ENCODE data around the gene ASB2.

Gene ASB2

DNA sequence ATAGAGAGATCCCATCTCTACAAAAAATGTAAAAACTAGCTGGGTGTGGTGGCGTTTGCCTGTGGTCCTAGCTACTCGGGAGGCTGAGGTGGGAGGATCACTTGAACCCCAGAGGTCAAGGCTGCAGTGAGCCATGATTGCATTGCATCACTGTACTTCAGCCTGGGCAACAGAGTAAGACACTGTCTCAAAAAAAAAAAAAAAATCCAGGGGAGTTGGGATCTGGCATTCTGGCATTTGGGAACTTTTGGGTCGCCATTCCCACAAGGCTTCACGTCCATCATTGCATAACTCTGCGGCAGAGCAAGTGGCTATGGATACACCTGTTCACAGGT lies 83.9 kb downstream of the ASB2 start:
- Histone ChIP-seq H3K27me3 (ENCODE audit: control insufficient read depth, low read length) (peaks cover 2% of the 10 kb centered on the region; the same call in 1 of the 2 replicates), H3K36me3 (ENCODE audit: control insufficient read depth, low read length) (no peaks in the 10 kb centered on the region), H3K4me3 (ENCODE audit: low read length) (no peak overlapping the region), H3K4me2 (ENCODE audit: low read length) (no peak overlapping the region), H3K4me1 (ENCODE audit: control insufficient read depth, low read length) (no peaks in the 10 kb centered on the region), H3K79me2 (ENCODE audit: control insufficient read depth, low read length) (no peaks in the 10 kb centered on the region), H4K20me1 (ENCODE audit: control insufficient read depth, insufficient read depth, low read depth, low read length) (no peaks in the 10 kb centered on the region), H3K9me3 (ENCODE audit: control insufficient read depth, insufficient read depth, low read length) (no peaks in the 10 kb centered on the region), H3K9me2 (replicated peaks; ENCODE audit: control insufficient read depth, low read length) (no peaks in the 10 kb centered on the region), H3K27ac (ENCODE audit: low read depth, low read length) (no peak overlapping the region), H3F3A (ENCODE audit: control insufficient read depth, insufficient read depth) (no peaks in the 10 kb centered on the region)
- TF ChIP-seq, protein P1, sequence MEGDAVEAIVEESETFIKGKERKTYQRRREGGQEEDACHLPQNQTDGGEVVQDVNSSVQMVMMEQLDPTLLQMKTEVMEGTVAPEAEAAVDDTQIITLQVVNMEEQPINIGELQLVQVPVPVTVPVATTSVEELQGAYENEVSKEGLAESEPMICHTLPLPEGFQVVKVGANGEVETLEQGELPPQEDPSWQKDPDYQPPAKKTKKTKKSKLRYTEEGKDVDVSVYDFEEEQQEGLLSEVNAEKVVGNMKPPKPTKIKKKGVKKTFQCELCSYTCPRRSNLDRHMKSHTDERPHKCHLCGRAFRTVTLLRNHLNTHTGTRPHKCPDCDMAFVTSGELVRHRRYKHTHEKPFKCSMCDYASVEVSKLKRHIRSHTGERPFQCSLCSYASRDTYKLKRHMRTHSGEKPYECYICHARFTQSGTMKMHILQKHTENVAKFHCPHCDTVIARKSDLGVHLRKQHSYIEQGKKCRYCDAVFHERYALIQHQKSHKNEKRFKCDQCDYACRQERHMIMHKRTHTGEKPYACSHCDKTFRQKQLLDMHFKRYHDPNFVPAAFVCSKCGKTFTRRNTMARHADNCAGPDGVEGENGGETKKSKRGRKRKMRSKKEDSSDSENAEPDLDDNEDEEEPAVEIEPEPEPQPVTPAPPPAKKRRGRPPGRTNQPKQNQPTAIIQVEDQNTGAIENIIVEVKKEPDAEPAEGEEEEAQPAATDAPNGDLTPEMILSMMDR (IDR thresholded peaks at IDR 0.05; ENCODE audit: low read depth, low read length, poor library complexity, severe bottlenecking), result no peak
- no peak for TF ChIP-seq EZH2phosphoT487 (IDR thresholded peaks at IDR 0.05; ENCODE audit: borderline replicate concordance, low read length)

DNA sequence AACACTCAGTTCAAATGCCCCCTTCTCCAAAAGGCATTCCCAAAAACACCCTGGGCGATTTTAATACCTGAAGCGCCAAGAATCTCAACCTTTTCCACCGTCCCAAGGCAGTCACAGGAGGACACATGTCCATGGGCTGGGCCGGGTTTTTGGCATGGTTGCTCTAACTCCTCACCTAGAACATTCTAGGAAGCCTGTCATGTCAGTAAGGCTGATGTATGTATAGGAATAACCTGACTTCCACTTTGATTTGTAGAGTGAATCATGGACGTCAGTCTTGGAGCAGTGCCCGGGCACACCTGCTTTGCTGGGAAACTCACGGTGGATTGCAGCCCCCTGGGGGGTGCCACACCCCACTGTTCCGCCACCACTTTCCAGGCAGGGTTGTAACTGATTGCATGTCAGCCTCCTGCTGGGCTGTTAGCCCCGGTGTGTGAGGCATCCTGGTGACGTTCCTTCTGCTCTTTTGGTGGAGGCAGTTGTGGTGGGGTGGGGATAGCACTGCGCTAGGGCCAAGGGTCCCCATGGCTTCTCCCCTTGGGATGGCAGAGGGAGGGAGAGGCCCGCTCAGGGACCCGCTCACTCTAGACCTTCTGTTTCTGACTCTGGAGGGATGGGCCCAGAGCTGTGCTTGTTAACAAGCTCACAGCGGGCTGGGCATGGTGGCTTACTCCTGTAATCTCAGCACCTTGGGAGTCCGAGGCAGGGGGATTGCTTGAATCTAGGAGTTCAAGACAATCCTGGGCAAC lies 84.4 kb downstream of the ASB2 start:
- Histone ChIP-seq H3K4me3 (ENCODE audit: low read length) (no peak overlapping the region), H3K9me2 (replicated peaks; ENCODE audit: control insufficient read depth, low read length) (no peaks in the 10 kb centered on the region), H3K4me1 (ENCODE audit: control insufficient read depth, low read length) (no peaks in the 10 kb centered on the region), H3K27ac (ENCODE audit: low read depth, low read length) (no peak overlapping the region), H3F3A (ENCODE audit: control insufficient read depth, insufficient read depth) (no peaks in the 10 kb centered on the region), H3K9me3 (ENCODE audit: control insufficient read depth, insufficient read depth, low read length) (no peaks in the 10 kb centered on the region), H3K4me2 (ENCODE audit: low read length) (no peak overlapping the region), H4K20me1 (ENCODE audit: control insufficient read depth, insufficient read depth, low read depth, low read length) (no peaks in the 10 kb centered on the region), H3K79me2 (ENCODE audit: control insufficient read depth, low read length) (no peaks in the 10 kb centered on the region), H3K27me3 (ENCODE audit: control insufficient read depth, low read length) (peaks cover 4% of the 10 kb centered on the region; the same call in 1 of the 2 replicates), H3K36me3 (ENCODE audit: control insufficient read depth, low read length) (no peaks in the 10 kb centered on the region)
- TF ChIP-seq, protein P1 (IDR thresholded peaks at IDR 0.05; ENCODE audit: low read depth, low read length, poor library complexity, severe bottlenecking), result no peak
- no peak for TF ChIP-seq EZH2phosphoT487 (IDR thresholded peaks at IDR 0.05; ENCODE audit: borderline replicate concordance, low read length)

GRCh38 chr14:93889739-93890483 lies 86.5 kb downstream of the ASB2 start:
- TF ChIP-seq EZH2phosphoT487 (IDR thresholded peaks at IDR 0.05; ENCODE audit: borderline replicate concordance, low read length), result no peak
- TF ChIP-seq, protein P1 (IDR thresholded peaks at IDR 0.05; ENCODE audit: low read depth, low read length, poor library complexity, severe bottlenecking), result no peak
- peaks cover 4% of the 10 kb centered on the region for H3K27me3 ChIP-seq (ENCODE audit: control insufficient read depth, low read length)

More at GRCh38 chr14:93889739-93890483, 86.5 kb downstream of the ASB2 start:
- Histone ChIP-seq H3F3A (ENCODE audit: control insufficient read depth, insufficient read depth) (no peaks in the 10 kb centered on the region), H3K36me3 (ENCODE audit: control insufficient read depth, low read length) (no peaks in the 10 kb centered on the region), H3K4me2 (ENCODE audit: low read length) (no peak overlapping the region), H3K4me3 (ENCODE audit: low read length) (no peak overlapping the region), H3K27ac (ENCODE audit: low read depth, low read length) (no peak overlapping the region), H3K79me2 (ENCODE audit: control insufficient read depth, low read length) (no peaks in the 10 kb centered on the region), H3K9me2 (replicated peaks; ENCODE audit: control insufficient read depth, low read length) (no peaks in the 10 kb centered on the region), H4K20me1 (ENCODE audit: control insufficient read depth, insufficient read depth, low read depth, low read length) (no peaks in the 10 kb centered on the region), H3K4me1 (ENCODE audit: control insufficient read depth, low read length) (no peaks in the 10 kb centered on the region), H3K9me3 (ENCODE audit: control insufficient read depth, insufficient read depth, low read length) (no peaks in the 10 kb centered on the region)

Data from DOHH2 (cell line).